ENCODE data around the gene CACNA2D4.

Gene CACNA2D4

DNA sequence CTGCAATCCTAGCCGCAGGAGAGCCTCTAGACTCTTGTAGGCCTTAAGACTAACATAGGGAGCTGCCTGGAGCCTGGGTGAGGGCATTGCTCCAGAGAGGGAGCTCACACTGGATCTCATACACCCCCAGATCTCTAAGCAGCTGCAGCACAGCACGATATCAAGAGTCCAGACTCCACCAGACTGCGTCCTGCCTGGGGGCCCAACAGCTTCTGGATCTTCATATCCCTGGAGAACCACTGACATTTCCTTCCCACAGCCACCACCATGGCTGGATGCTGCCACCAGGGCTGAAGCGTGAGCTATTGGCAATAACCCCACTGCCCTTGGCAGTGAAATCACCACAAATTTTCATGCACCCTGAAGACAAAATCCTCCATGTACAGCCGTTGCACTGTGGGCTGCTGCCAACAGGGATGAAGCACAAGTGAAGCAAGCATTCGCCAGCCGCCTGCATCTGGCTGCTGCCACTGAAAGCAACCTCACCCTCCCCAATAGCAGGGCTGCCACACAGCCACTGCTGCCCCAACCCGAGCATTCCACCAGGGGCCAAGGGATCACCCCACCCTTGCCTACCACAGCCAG lies 28.2 kb downstream of the CACNA2D4 start:
- H3K27me3 ChIP-seq (replicated peaks; ENCODE audit: control insufficient read depth, insufficient read depth, low read length) = no peaks in the 10 kb centered on the region
- TF ChIP-seq, protein P1, sequence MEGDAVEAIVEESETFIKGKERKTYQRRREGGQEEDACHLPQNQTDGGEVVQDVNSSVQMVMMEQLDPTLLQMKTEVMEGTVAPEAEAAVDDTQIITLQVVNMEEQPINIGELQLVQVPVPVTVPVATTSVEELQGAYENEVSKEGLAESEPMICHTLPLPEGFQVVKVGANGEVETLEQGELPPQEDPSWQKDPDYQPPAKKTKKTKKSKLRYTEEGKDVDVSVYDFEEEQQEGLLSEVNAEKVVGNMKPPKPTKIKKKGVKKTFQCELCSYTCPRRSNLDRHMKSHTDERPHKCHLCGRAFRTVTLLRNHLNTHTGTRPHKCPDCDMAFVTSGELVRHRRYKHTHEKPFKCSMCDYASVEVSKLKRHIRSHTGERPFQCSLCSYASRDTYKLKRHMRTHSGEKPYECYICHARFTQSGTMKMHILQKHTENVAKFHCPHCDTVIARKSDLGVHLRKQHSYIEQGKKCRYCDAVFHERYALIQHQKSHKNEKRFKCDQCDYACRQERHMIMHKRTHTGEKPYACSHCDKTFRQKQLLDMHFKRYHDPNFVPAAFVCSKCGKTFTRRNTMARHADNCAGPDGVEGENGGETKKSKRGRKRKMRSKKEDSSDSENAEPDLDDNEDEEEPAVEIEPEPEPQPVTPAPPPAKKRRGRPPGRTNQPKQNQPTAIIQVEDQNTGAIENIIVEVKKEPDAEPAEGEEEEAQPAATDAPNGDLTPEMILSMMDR (IDR thresholded peaks at IDR 0.05; ENCODE audit: insufficient read depth, low read length, poor library complexity, severe bottlenecking) = no peak
- no peak overlapping the region for H3K4me3 ChIP-seq (replicated peaks; ENCODE audit: low read depth, low read length)
- H3K36me3 ChIP-seq (ENCODE audit: control insufficient read depth, insufficient read depth, low read length) = no peaks in the 10 kb centered on the region
- DNase-seq (ENCODE audit: extremely low read depth, insufficient read length) = no peak

DNA sequence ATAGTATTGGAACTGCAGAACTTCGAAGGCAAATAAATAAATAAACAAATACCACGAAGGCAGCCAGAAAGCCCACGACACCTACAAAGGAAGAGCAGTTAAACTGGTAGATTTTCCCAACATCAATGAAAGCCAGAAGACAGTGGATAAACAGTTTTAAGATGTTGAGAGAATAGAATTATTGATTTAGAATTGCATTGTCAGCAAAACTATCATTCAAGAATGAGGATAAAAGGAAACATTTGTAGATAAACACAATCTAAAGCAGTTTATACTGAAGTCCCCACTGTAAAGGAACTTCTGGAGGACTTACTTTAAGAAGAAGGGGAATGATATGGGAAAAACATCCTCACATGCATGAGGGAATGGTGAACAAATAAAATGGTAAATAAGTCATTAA lies 29.5 kb downstream of the CACNA2D4 start:
- Histone ChIP-seq H3K27me3 (replicated peaks; ENCODE audit: control insufficient read depth, insufficient read depth, low read length) (no peaks in the 10 kb centered on the region), H3K4me3 (replicated peaks; ENCODE audit: low read depth, low read length) (no peak overlapping the region), H3K36me3 (ENCODE audit: control insufficient read depth, insufficient read depth, low read length) (no peaks in the 10 kb centered on the region)
- TF ChIP-seq, protein P1 (IDR thresholded peaks at IDR 0.05; ENCODE audit: insufficient read depth, low read length, poor library complexity, severe bottlenecking) = no peak
- DNase-seq (ENCODE audit: extremely low read depth, insufficient read length) = no peak

DNA sequence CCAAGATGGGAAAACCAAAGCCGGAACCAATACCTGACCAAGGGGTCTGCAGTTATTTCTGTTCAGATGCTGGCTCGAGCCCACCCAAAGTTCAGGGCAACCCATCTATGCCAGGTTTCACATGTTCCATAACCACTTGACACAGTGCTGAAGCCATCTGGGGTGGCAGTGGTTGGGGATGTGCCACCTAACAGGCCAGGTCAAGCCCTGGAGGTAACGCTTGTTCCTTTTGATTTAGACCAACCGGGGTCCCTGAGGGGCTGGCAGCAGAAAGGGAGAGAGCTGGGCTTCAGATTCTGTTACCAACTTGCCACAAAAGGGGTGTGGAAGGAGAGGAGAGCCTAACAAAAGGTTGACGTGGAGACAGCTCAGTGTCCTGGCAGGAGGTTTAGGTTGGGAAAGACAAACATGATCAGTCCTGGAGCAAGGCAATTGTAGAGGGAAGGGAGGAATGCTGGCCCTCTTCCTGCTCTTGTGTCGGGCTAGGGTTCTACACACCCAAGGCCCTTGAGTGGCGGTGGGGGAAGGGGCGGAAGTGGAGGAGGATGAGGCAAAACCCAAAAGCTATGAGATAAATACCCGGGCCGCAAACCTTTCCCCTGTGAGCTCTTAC lies 31.9 kb downstream of the CACNA2D4 start:
- TF ChIP-seq, protein P1 (IDR thresholded peaks at IDR 0.05; ENCODE audit: insufficient read depth, low read length, poor library complexity, severe bottlenecking) = no peak
- DNase-seq (ENCODE audit: extremely low read depth, insufficient read length) = no peak
- Histone ChIP-seq H3K36me3 (ENCODE audit: control insufficient read depth, insufficient read depth, low read length) (no peaks in the 10 kb centered on the region), H3K27me3 (replicated peaks; ENCODE audit: control insufficient read depth, insufficient read depth, low read length) (no peaks in the 10 kb centered on the region), H3K4me3 (replicated peaks; ENCODE audit: low read depth, low read length) (no peak overlapping the region)

DNA sequence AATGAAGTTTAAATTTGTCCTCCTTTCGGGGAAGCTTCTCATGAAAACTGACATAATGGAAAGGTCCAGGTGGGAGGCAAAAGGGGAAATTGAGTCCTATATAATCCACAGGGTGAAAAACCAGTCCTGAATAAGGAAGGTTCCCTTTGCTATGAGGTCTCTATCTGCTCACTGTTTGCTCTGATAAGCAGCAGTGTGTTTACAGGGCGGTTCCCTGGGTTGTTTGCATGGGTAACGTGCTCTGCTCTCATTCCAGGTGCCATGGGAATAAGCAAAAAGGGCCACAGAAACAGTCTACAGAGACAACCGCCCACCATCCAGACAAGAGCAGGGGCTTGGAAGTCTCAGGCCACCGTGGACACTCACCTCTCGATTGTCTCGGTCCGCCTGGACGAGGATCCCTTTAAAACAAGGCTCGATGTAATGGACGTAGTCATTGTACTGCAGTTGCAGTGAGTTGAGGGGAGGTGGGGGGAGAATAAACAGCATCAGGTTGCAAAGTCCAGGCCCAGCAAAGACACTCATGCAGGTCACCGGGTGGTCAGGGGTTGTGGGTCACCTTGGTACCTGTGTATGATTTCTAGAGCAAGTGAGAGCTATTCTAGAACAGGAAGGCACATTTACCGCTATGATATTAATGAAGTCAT lies 32.7 kb downstream of the CACNA2D4 start:
- Histone ChIP-seq H3K27me3 (replicated peaks; ENCODE audit: control insufficient read depth, insufficient read depth, low read length) (no peaks in the 10 kb centered on the region), H3K4me3 (replicated peaks; ENCODE audit: low read depth, low read length) (no peak overlapping the region), H3K36me3 (ENCODE audit: control insufficient read depth, insufficient read depth, low read length) (no peaks in the 10 kb centered on the region)
- no peak for DNase-seq (ENCODE audit: extremely low read depth, insufficient read length)
- TF ChIP-seq, protein P1 (IDR thresholded peaks at IDR 0.05; ENCODE audit: insufficient read depth, low read length, poor library complexity, severe bottlenecking) = no peak

DNA sequence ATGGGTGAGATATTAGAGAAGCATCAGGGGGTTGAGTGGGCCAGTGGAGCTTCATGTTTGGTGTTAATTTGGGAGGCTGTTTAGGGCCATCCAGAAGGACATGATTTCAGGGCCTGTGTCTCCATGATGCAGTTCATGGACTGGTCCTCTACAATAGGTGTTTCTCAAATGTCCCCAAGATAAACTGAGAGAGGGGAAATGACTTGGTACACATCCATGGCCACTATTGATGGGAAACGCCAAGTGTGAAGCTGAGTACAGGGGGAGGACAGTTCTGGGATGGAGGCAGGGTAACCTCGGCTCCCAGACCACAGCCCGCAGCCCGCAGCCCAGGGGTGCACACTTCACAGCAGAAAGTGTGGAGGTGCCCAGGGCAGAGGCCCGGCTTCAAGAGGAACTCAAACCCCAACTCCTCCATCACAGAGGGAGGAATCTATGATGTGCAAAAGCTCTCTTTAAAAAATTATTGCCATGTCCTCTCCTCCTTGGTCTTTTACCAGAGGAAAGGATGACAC lies 33.3 kb downstream of the CACNA2D4 start:
- Histone ChIP-seq H3K4me3 (replicated peaks; ENCODE audit: low read depth, low read length) (no peak overlapping the region), H3K27me3 (replicated peaks; ENCODE audit: control insufficient read depth, insufficient read depth, low read length) (no peaks in the 10 kb centered on the region), H3K36me3 (ENCODE audit: control insufficient read depth, insufficient read depth, low read length) (no peaks in the 10 kb centered on the region)
- TF ChIP-seq, protein P1 (IDR thresholded peaks at IDR 0.05; ENCODE audit: insufficient read depth, low read length, poor library complexity, severe bottlenecking) = no peak
- DNase-seq (ENCODE audit: extremely low read depth, insufficient read length) = no peak
